Omental fat pad (tissue), 4 donors: ENCODE results near the gene SNPH. TPM values are rescaled to one million over a fixed set of nuclear protein-coding genes. Genes with fewer than 3 reads are reported as not detected.

Source experiments
- ATAC-seq: fragments of 150-250 bp; one replicate; pipeline ENCODE4 v1.9.1; 2016; ENCODE audit warnings: mild to moderate bottlenecking, moderate library complexity; ENCODE audit not compliant: low FRiP score
- DNase-seq: peaks from one replicate; pipeline ENCODE4 v3.0.0-alpha.2; 2019; ENCODE audit warnings: low spot score
- CTCF ChIP-seq, 3 donors: fragments of 450-650 bp; IDR thresholded peaks; one replicate each; pipeline ENCODE4 v1.5.1; 2016 to 2017; ENCODE audit warnings: antibody characterized with exemption in 3 of 3, mild to moderate bottlenecking in 3 of 3, moderate library complexity in 2 of 3
- total RNA-seq, 4 donors: library from RNA; depleted of rRNA; stranded (reverse); fragments of >200 nt; gene quantifications; one replicate each; pipeline ENCODE4 v1.1.0, GENCODE V29; 2016

The SNPH gene
- total RNA-seq, 4 donors from 2014 or later, result 2.0 to 3.9 (median 2.5) TPM

- no peak for ATAC-seq
- no peak for DNase-seq
These were observed 14.4 kb downstream of the SNPH start for GRCh38 chr20:1280195-1281102.

GRCh38 chr20:1281279-1282057 lies 15.4 kb downstream of the SNPH start:
- peak; percentile 13 for ATAC-seq
- no peak for DNase-seq
- no peak for TF ChIP-seq CTCF (IDR thresholded peaks at IDR 0.05)

More at GRCh38 chr20:1280195-1281102, 14.4 kb downstream of the SNPH start:
- no peak for TF ChIP-seq CTCF (IDR thresholded peaks at IDR 0.05)

DNA sequence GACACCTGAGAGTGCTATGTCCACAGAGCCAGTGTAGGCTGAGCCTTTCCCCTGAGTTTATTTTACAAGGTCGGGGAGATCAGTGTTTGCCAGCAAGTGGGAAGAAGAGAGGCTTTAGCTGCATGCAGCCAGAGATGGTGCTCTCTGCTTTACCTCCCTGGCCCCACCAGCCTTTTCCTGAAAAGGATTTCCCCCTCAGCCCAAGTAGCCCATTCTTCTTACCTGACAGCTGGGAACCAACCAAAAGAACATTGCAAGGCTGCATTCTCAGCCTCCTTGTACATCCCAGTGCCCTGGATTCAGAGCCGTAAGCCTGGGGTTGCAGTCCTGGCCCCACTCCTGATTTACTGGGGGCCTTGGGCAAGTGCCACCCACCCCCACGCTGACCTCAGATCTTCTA lies 16.9 kb downstream of the SNPH start:
- ATAC-seq (no peak), DNase-seq (no peak)
- no peak for TF ChIP-seq CTCF (IDR thresholded peaks at IDR 0.05)

GRCh38 chr20:1283522-1284510 lies 17.7 kb downstream of the SNPH start:
- no peak for TF ChIP-seq CTCF (IDR thresholded peaks at IDR 0.05)

DNA sequence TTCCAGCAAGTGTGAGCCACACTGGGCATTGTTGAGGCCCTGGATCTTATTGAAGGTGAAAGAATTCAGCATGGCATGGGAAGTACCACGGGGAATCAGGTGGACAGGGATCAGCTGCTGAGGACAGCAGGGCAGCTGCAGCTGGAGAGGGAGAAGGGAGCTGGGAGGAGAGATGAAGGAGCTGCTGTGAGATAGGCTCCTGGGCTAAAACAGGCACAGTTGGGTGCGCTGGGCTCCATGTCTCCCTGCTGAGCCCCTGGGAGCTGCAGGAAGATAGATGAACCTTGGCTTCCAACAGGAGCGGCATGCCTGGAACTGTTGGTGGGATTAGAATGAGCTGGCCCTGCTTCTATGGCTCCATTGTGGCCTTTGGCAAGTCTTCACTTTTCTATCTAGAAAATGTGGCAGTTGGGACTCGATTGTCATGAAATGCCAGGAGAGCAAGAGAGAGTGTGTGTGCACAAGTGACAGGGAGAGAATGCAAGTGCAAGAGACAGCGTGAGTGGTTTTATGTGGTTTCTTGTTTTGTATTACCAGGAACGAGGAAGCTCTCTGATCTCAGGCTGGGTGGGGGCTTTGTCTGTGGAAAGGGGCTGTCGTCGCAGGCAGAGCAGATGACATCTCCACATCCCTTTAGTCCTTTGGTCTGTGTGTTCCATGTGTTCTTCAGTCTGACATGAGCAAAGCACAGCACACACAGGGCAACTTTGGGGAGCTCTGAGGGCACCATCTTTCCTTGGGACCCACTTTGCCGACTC lies 20.4 kb downstream of the SNPH start:
- ATAC-seq (no peak), DNase-seq (no peak)
- TF ChIP-seq CTCF (IDR thresholded peaks at IDR 0.05), result no peak

More at GRCh38 chr20:1283522-1284510, 17.7 kb downstream of the SNPH start:
- ATAC-seq (no peak), DNase-seq (no peak)

DNA sequence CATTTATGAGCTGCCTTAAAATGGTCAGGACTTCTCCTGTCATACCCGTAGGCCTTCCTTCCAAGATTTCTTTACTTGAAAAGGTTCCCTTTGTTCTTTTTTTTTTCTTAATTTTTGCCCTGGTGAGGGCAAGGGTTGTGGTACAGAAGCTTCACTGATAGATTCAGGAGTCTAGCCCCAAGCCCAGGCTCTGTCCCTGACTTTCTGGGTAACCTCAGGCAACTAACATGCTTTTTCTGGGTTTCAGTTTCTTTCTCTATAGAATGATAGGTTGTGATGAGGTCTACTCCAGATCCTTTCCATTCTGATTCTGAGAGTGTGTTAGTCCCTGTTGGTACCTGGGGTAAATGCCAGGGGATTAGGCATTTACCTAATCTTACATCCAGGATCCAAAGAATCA lies 21.2 kb downstream of the SNPH start:
- TF ChIP-seq CTCF (IDR thresholded peaks at IDR 0.05), result no peak
- DNase-seq (no peak), ATAC-seq (no peak)
